H1 (cell line): Measurements from ENCODE around the gene EDC3. TPM values are rescaled to one million over a fixed set of nuclear protein-coding genes. Genes with fewer than 3 reads are reported as not detected.

Source experiments
- CTCF ChIA-PET: fragments of 300-600 bp; sonication (Branson Sonifier 250); formaldehyde crosslinking; loops from one replicate; lab custom pipeline; 2021; ENCODE audit not compliant: partially characterized antibody; lab: Charles Lee
- POLR2A ChIA-PET: fragments of 300-600 bp; sonication (Branson Sonifier 250); formaldehyde crosslinking; loops from one replicate; lab custom pipeline; 2021; ENCODE audit warnings: inconsistent platforms; ENCODE audit not compliant: partially characterized antibody; lab: Charles Lee
- DNase-seq, 2 experiments: peaks; one replicate each; pipeline versions ENCODE4 v3.0.0 to v3.0.0-alpha.2; 2010 to 2022; ENCODE audit warnings: low spot score in 2 of 2, low read depth in 1 of 2, mixed read lengths in 1 of 2
- FAIRE-seq: peaks from 2 replicates; lab custom pipeline; 2011; peaks lifted over from hg19 to GRCh38; lab: Jason Lieb, UNC
- H2AFZ ChIP-seq: 2 replicates; pipeline ENCODE4 v1.8.1; 2012; ENCODE audit warnings: low read length, inconsistent platforms
- H2AK5ac ChIP-seq: 2 replicates; pipeline ENCODE4 v1.6.1; 2013; ENCODE audit warnings: low read depth, low read length
- H2BK120ac ChIP-seq: replicated peaks from 2 replicates; pipeline ENCODE3; 2013; ENCODE audit warnings: low read depth, low read length, inconsistent platforms
- H2BK12ac ChIP-seq: 2 replicates; pipeline ENCODE4 v1.6.1; 2013; ENCODE audit warnings: low read depth, low read length
- H2BK15ac ChIP-seq: 2 replicates; pipeline ENCODE4 v1.6.1; 2013; ENCODE audit warnings: low read length
- H2BK20ac ChIP-seq: 2 replicates; pipeline ENCODE4 v1.6.1; 2013; ENCODE audit warnings: low read length
- H2BK5ac ChIP-seq: 2 replicates; pipeline ENCODE4 v1.6.1; 2013; ENCODE audit warnings: low read depth, low read length
- H3K14ac ChIP-seq: 2 replicates; pipeline ENCODE4 v1.6.1; 2013; ENCODE audit warnings: inconsistent platforms; ENCODE audit not compliant: insufficient read length
- H3K18ac ChIP-seq: 2 replicates; pipeline ENCODE4 v1.6.1; 2013; ENCODE audit warnings: low read length; ENCODE audit errors: extremely low read depth
- H3K23ac ChIP-seq: 2 replicates; pipeline ENCODE4 v1.6.1; 2013; ENCODE audit warnings: inconsistent platforms; ENCODE audit not compliant: insufficient read length
- H3K23me2 ChIP-seq: 2 replicates; pipeline ENCODE4 v1.6.1; 2013; ENCODE audit warnings: low read depth, low read length
- H3K27ac ChIP-seq: 2 replicates; pipeline ENCODE4 v1.6.1; 2011; ENCODE audit warnings: low read depth, low read length, inconsistent platforms
- H3K27me3 ChIP-seq, 4 experiments: replicated peaks in 1 of 4; 1 replicate in 1 of 4; 2 replicates in 3 of 4; pipeline versions ENCODE4 v1.6.1 to v1.8.1; 2011 to 2013; ENCODE audit warnings: low read length in 3 of 4, mild to moderate bottlenecking in 3 of 4, inconsistent platforms in 2 of 4, mixed read lengths in 2 of 4, moderate library complexity in 1 of 4; ENCODE audit not compliant: control insufficient read depth in 3 of 4, insufficient read depth in 3 of 4; ENCODE audit errors: extremely low read depth in 1 of 4
- H3K36me3 ChIP-seq, 4 experiments: 2 replicates each; pipeline versions ENCODE4 v1.6.1 to v1.8.1; 2011 to 2013; ENCODE audit warnings: mild to moderate bottlenecking in 4 of 4, low read length in 3 of 4, moderate library complexity in 2 of 4, control low read depth in 1 of 4, inconsistent platforms in 1 of 4; ENCODE audit not compliant: insufficient read depth in 4 of 4, control insufficient read depth in 2 of 4
- H3K4ac ChIP-seq: replicated peaks from 2 replicates; pipeline ENCODE3; 2013; ENCODE audit warnings: low read length, low read depth, mixed read lengths, inconsistent platforms; ENCODE audit not compliant: insufficient read length
- H3K4me1 ChIP-seq, 4 experiments: replicated peaks in 1 of 4; 1 replicate in 1 of 4; 2 replicates in 3 of 4; pipeline versions ENCODE4 v1.6.1 to v1.8.1; 2011 to 2013; ENCODE audit warnings: low read length in 3 of 4, inconsistent platforms in 2 of 4, mixed read lengths in 1 of 4; ENCODE audit not compliant: insufficient read depth in 4 of 4, control insufficient read depth in 3 of 4
- H3K4me2 ChIP-seq, 2 experiments: 2 replicates each; pipeline versions ENCODE4 v1.6.1 to v1.8.1; 2011 to 2013; ENCODE audit warnings: low read depth in 2 of 2, low read length in 2 of 2, control low read depth in 1 of 2, inconsistent platforms in 1 of 2, mild to moderate bottlenecking in 1 of 2; ENCODE audit not compliant: insufficient read depth in 1 of 2
- H3K4me3 ChIP-seq, 4 experiments: fragments of 200-600, 300-600 bp in 1 of 4; sonication (generic), shearing (Covaris generic), sonication (Bioruptor Twin) in 1 of 4; 2 replicates each; pipeline versions ENCODE4 v1.5.1 to v1.8.1; 2011 to 2016; ENCODE audit warnings: low read length in 4 of 4, low read depth in 3 of 4, control low read depth in 2 of 4, inconsistent platforms in 2 of 4, mild to moderate bottlenecking in 2 of 4, mixed read lengths in 1 of 4, moderate library complexity in 1 of 4; ENCODE audit not compliant: insufficient read depth in 2 of 4; ENCODE audit errors: extremely low read depth in 1 of 4
- H3K56ac ChIP-seq: replicated peaks from 2 replicates; pipeline ENCODE3; 2013; ENCODE audit warnings: low read depth, mild to moderate bottlenecking, mixed read lengths, low read length, inconsistent platforms; ENCODE audit not compliant: insufficient read length
- H3K79me1 ChIP-seq: 2 replicates; pipeline ENCODE4 v1.6.1; 2013; ENCODE audit warnings: low read depth, low read length, control low read depth
- H3K79me2 ChIP-seq, 2 experiments: 2 replicates each; pipeline versions ENCODE4 v1.6.1 to v1.8.1; 2012 to 2013; ENCODE audit warnings: low read length in 2 of 2, mild to moderate bottlenecking in 2 of 2, inconsistent platforms in 1 of 2; ENCODE audit not compliant: insufficient read depth in 2 of 2, control insufficient read depth in 1 of 2
- H3K9ac ChIP-seq, 4 experiments: replicated peaks in 1 of 4; 1 replicate in 1 of 4; 2 replicates in 3 of 4; pipeline versions ENCODE4 v1.6.1 to v1.8.1; 2011 to 2013; ENCODE audit warnings: low read depth in 3 of 4, low read length in 3 of 4, control low read depth in 2 of 4, mild to moderate bottlenecking in 2 of 4, moderate library complexity in 2 of 4, inconsistent platforms in 1 of 4; ENCODE audit errors: extremely low read depth in 1 of 4
- H3K9me3 ChIP-seq, 2 experiments: 2 replicates each; pipeline versions ENCODE4 v1.6.1 to v1.8.1; 2012 to 2013; ENCODE audit warnings: mild to moderate bottlenecking in 2 of 2, moderate library complexity in 2 of 2, control low read depth in 1 of 2, inconsistent platforms in 1 of 2, low read depth in 1 of 2, low read length in 1 of 2, mixed read lengths in 1 of 2; ENCODE audit not compliant: insufficient read depth in 2 of 2
- H4K20me1 ChIP-seq, 2 experiments: replicated peaks in 1 of 2; 2 replicates each; pipeline versions ENCODE3 to v1.8.1; 2011 to 2013; ENCODE audit warnings: inconsistent platforms in 2 of 2, low read length in 2 of 2, mild to moderate bottlenecking in 1 of 2; ENCODE audit not compliant: insufficient read depth in 2 of 2, control insufficient read depth in 1 of 2
- H4K5ac ChIP-seq: 2 replicates; pipeline ENCODE4 v1.6.1; 2013; ENCODE audit warnings: low read length, low read depth, mixed read lengths, inconsistent platforms; ENCODE audit not compliant: insufficient read length
- H4K8ac ChIP-seq: 2 replicates; pipeline ENCODE4 v1.8.0; 2013; ENCODE audit warnings: mild to moderate bottlenecking, moderate library complexity, low read length, inconsistent platforms; ENCODE audit not compliant: insufficient read depth; ENCODE audit errors: extremely low read depth
- H4K91ac ChIP-seq: replicated peaks from 2 replicates; pipeline ENCODE3; 2013; ENCODE audit warnings: low read length, mixed read lengths, inconsistent platforms; ENCODE audit not compliant: insufficient read length
- CREB1 ChIP-seq: IDR thresholded peaks from 2 replicates; pipeline ENCODE4 v1.6.1; 2012; ENCODE audit warnings: inconsistent platforms
- KDM1A ChIP-seq: fragments of 200-600, 300-600 bp; sonication (generic); IDR thresholded peaks from 2 replicates; pipeline ENCODE4 v1.7.1; 2016; ENCODE audit warnings: mild to moderate bottlenecking, low read length, borderline replicate concordance
- WGBS, 2 experiments: shearing (Covaris generic) in 1 of 2; methylation state at CpG; one replicate each; pipeline versions ENCODE4 v1.1.6 to v1.1.7; 2013 to 2015; ENCODE audit warnings: low lambda C conversion rate in 2 of 2, mixed read lengths in 2 of 2, inconsistent platforms in 1 of 2, low coverage in 1 of 2, missing lambda C conversion rate in 1 of 2; ENCODE audit not compliant: insufficient replicate concordance in 2 of 2, insufficient coverage in 1 of 2, insufficient read length in 1 of 2; ENCODE audit errors: extremely low coverage in 1 of 2, missing lambda C conversion rate in 1 of 2; 5-methylcytosine and 5-hydroxymethylcytosine counted together
- polyA plus RNA-seq, 7 experiments: library from polyadenylated mRNA; depleted of rRNA in 3 of 7; stranded (reverse) in 5 of 7; unstranded in 2 of 7; fragments of >200 nt in 5 of 7; fragments of 200-250 nt in 2 of 7; gene quantifications; 1 replicate in 5 of 7; 2 replicates in 1 of 7; 4 replicates in 1 of 7; pipeline versions ENCODE4 v1.2.1 to v1.2.3, GENCODE V29; 2011 to 2013; ENCODE audit warnings: missing spikeins in 2 of 7, mixed read lengths in 2 of 7
- total RNA-seq: library from RNA; stranded (reverse); fragmentation: NEBNext Ultra II Directional; extraction: Animal tissue kit (Norgen Biotek cat#: 25700); gene quantifications from 2 replicates; pipeline ENCODE4 v1.2.1, GENCODE V29; 2021

Gene EDC3
- total and polyA plus RNA-seq, 2 of the 8 experiments (the other 6 are each of a cell fraction or from before 2014, with no cell fraction given): 45.0 to 50.8 TPM

- FAIRE-seq: no peak
- no peak overlapping the region for H3K4ac ChIP-seq
- no peak overlapping the region for H3K4me3 ChIP-seq
- no peak overlapping the region for H2BK15ac ChIP-seq
- H4K5ac ChIP-seq: no peak overlapping the region
- H4K91ac ChIP-seq: no peak overlapping the region
- no peak for TF ChIP-seq CREB1
- no peak for TF ChIP-seq KDM1A
- no peaks in the 10 kb centered on the region for H3K79me1 ChIP-seq
- H3K9me3 ChIP-seq: no peaks in the 10 kb centered on the region
- ChIA-PET POLR2A (interaction anchor here (0.6 to 9.3 kb wide), 3 partner anchors 5 to 227 kb away, joined by 3 to 122 read pairs (median 3); partner anchors contain the start of gene CLK3), CTCF (interaction anchor here (0.6 kb wide), 2 partner anchors 53 to 615 kb away, joined by 3 read pairs; no protein-coding TSS in a partner anchor)
- H3K27ac ChIP-seq: no peak overlapping the region
- no peak overlapping the region for H3K4me2 ChIP-seq
- WGBS, 2 experiments: 89% methylated on average over 1 of the region's 1 CpG; no CpG with 5 or more reads in 1 of the 2 experiments
- H2BK5ac ChIP-seq: no peak overlapping the region
- no peak for DNase-seq
- no peak overlapping the region for H3K23ac ChIP-seq
- H3K9ac ChIP-seq: no peak overlapping the region
- no peaks in the 10 kb centered on the region; a peak in 3 of 7 replicates for H3K4me1 ChIP-seq
- no peak overlapping the region for H2AK5ac ChIP-seq
- H3K18ac ChIP-seq: no peak overlapping the region
- H2BK120ac ChIP-seq: no peak overlapping the region
- H2BK12ac ChIP-seq: no peak overlapping the region
- no peak overlapping the region for H2BK20ac ChIP-seq
- peaks cover 0 to 3% (median 0%) of the 10 kb centered on the region in 4 experiments; a peak in 2 of 7 replicates for H3K27me3 ChIP-seq
- no peak overlapping the region for H4K8ac ChIP-seq
- H3K79me2 ChIP-seq: no peaks in the 10 kb centered on the region
- no peak overlapping the region for H3K56ac ChIP-seq
- H2AFZ ChIP-seq: no peak overlapping the region
- H3K23me2 ChIP-seq: no peaks in the 10 kb centered on the region
- H4K20me1 ChIP-seq: peaks cover 0 to 4% of the 10 kb centered on the region in 2 experiments
- no peaks in the 10 kb centered on the region for H3K36me3 ChIP-seq
- no peak overlapping the region for H3K14ac ChIP-seq
These were observed 90.1 kb downstream of the EDC3 start for GRCh38 chr15:74605795-74606150.
